IMR-90 (cell line): ENCODE measurements around the gene AMBRA1. TPM values are rescaled to one million over a fixed set of nuclear protein-coding genes. Genes with fewer than 3 reads are reported as not detected.

ENCODE experiments used
- ATAC-seq: fragments of 200-7000 bp; cut with Tn5 transposase; 2 replicates; pipeline ENCODE4 v1.9.1; 2020; ENCODE audit warnings: low read depth, mild to moderate bottlenecking, moderate library complexity
- BruUV-seq: library from RNA; stranded (reverse); fragments of 400-500 nt; replicated peaks from 2 replicates; lab custom pipeline; 2021; lab: Mats Ljungman, UMichigan
- CTCF ChIA-PET: fragments of 300-600 bp; formaldehyde crosslinking; extraction: SDS; loops from one replicate; lab custom pipeline; 2021; ENCODE audit warnings: antibody characterized with exemption; lab: Yijun Ruan, JAX
- POLR2A ChIA-PET: fragments of 300-600 bp; sonication (Branson Sonifier 250); formaldehyde crosslinking; loops from one replicate; lab custom pipeline; 2022; ENCODE audit warnings: antibody characterized with exemption; ENCODE audit not compliant: unreplicated experiment; lab: Charles Lee
- DNase-seq: peaks from one replicate; pipeline ENCODE4 v3.0.0; 2013
- H2AFZ ChIP-seq: replicated peaks from 2 replicates; pipeline ENCODE3; 2013; ENCODE audit warnings: low read length, mild to moderate bottlenecking; ENCODE audit not compliant: poor library complexity
- H2AK5ac ChIP-seq: 2 replicates; pipeline ENCODE4 v1.6.1; 2013; ENCODE audit warnings: low read depth, low read length, inconsistent platforms
- H2AK9ac ChIP-seq: replicated peaks from 2 replicates; pipeline ENCODE3; 2013; ENCODE audit warnings: mild to moderate bottlenecking, low read depth, low read length, moderate library complexity; ENCODE audit not compliant: poor library complexity
- H2BK120ac ChIP-seq: 2 replicates; pipeline ENCODE4 v1.6.1; 2013; ENCODE audit warnings: low read depth, low read length, inconsistent platforms
- H2BK15ac ChIP-seq: 3 replicates; pipeline ENCODE4 v1.6.1; 2013; ENCODE audit warnings: low read depth, low read length, inconsistent platforms
- H2BK20ac ChIP-seq: 2 replicates; pipeline ENCODE4 v1.6.1; 2013; ENCODE audit warnings: low read depth, mild to moderate bottlenecking, inconsistent platforms, low read length, moderate library complexity
- H2BK5ac ChIP-seq: 2 replicates; pipeline ENCODE4 v1.6.1; 2013; ENCODE audit warnings: mild to moderate bottlenecking, low read depth, low read length, inconsistent platforms; ENCODE audit not compliant: poor library complexity, severe bottlenecking
- H3K14ac ChIP-seq: replicated peaks from 2 replicates; pipeline ENCODE4 v1.6.1; 2013; ENCODE audit warnings: low read depth, low read length, inconsistent platforms
- H3K18ac ChIP-seq: 2 replicates; pipeline ENCODE4 v1.6.1; 2013; ENCODE audit warnings: low read depth, low read length, control low read depth
- H3K23ac ChIP-seq: 2 replicates; pipeline ENCODE4 v1.6.1; 2013; ENCODE audit warnings: low read depth, low read length, inconsistent platforms
- H3K27ac ChIP-seq: 2 replicates; pipeline ENCODE4 v1.5.1; 2013; ENCODE audit warnings: mild to moderate bottlenecking, control low read depth, low read length; ENCODE audit not compliant: insufficient read depth
- H3K27me3 ChIP-seq: 2 replicates; pipeline ENCODE4 v1.6.1; 2013; ENCODE audit warnings: low read length; ENCODE audit not compliant: control insufficient read depth, insufficient read depth
- H3K36me3 ChIP-seq: 2 replicates; pipeline ENCODE4 v1.6.1; 2013; ENCODE audit warnings: low read length, mixed read lengths; ENCODE audit not compliant: control insufficient read depth, insufficient read depth
- H3K4ac ChIP-seq: 2 replicates; pipeline ENCODE4 v1.6.1; 2013; ENCODE audit warnings: low read depth, low read length, inconsistent platforms
- H3K4me1 ChIP-seq: 2 replicates; pipeline ENCODE4 v1.6.1; 2013; ENCODE audit warnings: low read length, mixed read lengths; ENCODE audit not compliant: control insufficient read depth, insufficient read depth
- H3K4me2 ChIP-seq: 2 replicates; pipeline ENCODE4 v1.6.1; 2013; ENCODE audit warnings: low read depth, mild to moderate bottlenecking, control low read depth, low read length, moderate library complexity
- H3K4me3 ChIP-seq: 2 replicates; pipeline ENCODE4 v1.5.1; 2013; ENCODE audit warnings: low read depth, mild to moderate bottlenecking, control low read depth, low read length, moderate library complexity; ENCODE audit not compliant: insufficient read depth
- H3K56ac ChIP-seq: 2 replicates; pipeline ENCODE4 v1.6.1; 2013; ENCODE audit warnings: low read length, inconsistent platforms; ENCODE audit not compliant: insufficient read depth; ENCODE audit errors: extremely low read depth
- H3K79me1 ChIP-seq, 2 experiments: 2 replicates each; pipeline ENCODE4 v1.6.1; 2013; ENCODE audit warnings: low read length in 2 of 2, inconsistent platforms in 1 of 2, low read depth in 1 of 2
- H3K9ac ChIP-seq: 2 replicates; pipeline ENCODE4 v1.6.1; 2013; ENCODE audit warnings: low read depth, low read length, control low read depth
- H3K9me1 ChIP-seq: 2 replicates; pipeline ENCODE4 v1.6.1; 2013; ENCODE audit warnings: low read length, inconsistent platforms; ENCODE audit not compliant: insufficient read depth
- H3K9me3 ChIP-seq: 2 replicates; pipeline ENCODE4 v1.6.1; 2013; ENCODE audit warnings: low read length; ENCODE audit not compliant: control insufficient read depth, insufficient read depth
- H4K20me1 ChIP-seq: 2 replicates; pipeline ENCODE4 v1.6.1; 2013; ENCODE audit warnings: low read length, inconsistent platforms; ENCODE audit not compliant: insufficient read depth
- H4K5ac ChIP-seq: 2 replicates; pipeline ENCODE4 v1.6.1; 2013; ENCODE audit warnings: mild to moderate bottlenecking, low read depth, low read length, control low read depth
- H4K8ac ChIP-seq, 2 experiments: 2 replicates each; pipeline ENCODE4 v1.6.1; 2013; ENCODE audit warnings: low read depth in 2 of 2, low read length in 2 of 2, control low read depth in 1 of 2, inconsistent platforms in 1 of 2
- H4K91ac ChIP-seq: 2 replicates; pipeline ENCODE4 v1.6.1; 2013; ENCODE audit warnings: low read depth, low read length, inconsistent platforms; ENCODE audit not compliant: insufficient read depth
- BHLHE40 ChIP-seq: fragments of 150-350 bp; IDR thresholded peaks from 2 replicates; pipeline ENCODE4 v1.6.1; 2016; ENCODE audit warnings: mild to moderate bottlenecking, low read depth, low read length
- CEBPB ChIP-seq: IDR thresholded peaks from 2 replicates; pipeline ENCODE4 v1.6.1; 2012; ENCODE audit warnings: low read depth, low read length, improper control_type of control experiment
- POLR2A ChIP-seq: IDR thresholded peaks from 2 replicates; pipeline ENCODE4 v1.6.1; 2012; ENCODE audit warnings: mild to moderate bottlenecking, low read depth, low read length
- RFX5 ChIP-seq: IDR thresholded peaks from 2 replicates; pipeline ENCODE4 v1.8.0; 2012; ENCODE audit warnings: low read depth, mild to moderate bottlenecking, low read length, moderate library complexity
- WGBS, 2 experiments: methylation state at CpG; one replicate each; pipeline versions ENCODE4 v1.1.5 to v1.1.7; 2013; ENCODE audit warnings: missing lambda C conversion rate in 2 of 2; ENCODE audit not compliant: insufficient read length in 1 of 2; ENCODE audit errors: extremely low coverage in 2 of 2; 5-methylcytosine and 5-hydroxymethylcytosine counted together
- dilution Hi-C: fragments of 300-500 bp; cut with HindIII; formaldehyde crosslinking; loops from one replicate; pipeline ENCODE4 v1.14.3; 2018; ENCODE audit warnings: low sequenced_read_pairs; ENCODE audit not compliant: unreplicated experiment
- in situ Hi-C: fragments of 300-500 bp; cut with MboI; formaldehyde crosslinking; loops from 3 replicates; pipeline ENCODE4 v1.14.3; 2019; ENCODE audit warnings: low sequenced_read_pairs, inconsistent platforms, mixed read lengths
- intact Hi-C: fragments of 100-400 bp; cut with micrococcal nuclease; formaldehyde crosslinking; loops from 2 replicates; pipeline ENCODE4 v1.10.0; 2022
- polyA plus RNA-seq, 3 experiments: library from polyadenylated mRNA; depleted of rRNA; stranded (reverse); fragments of >200 nt; gene quantifications; 2 replicates each; pipeline ENCODE4 v1.2.3, GENCODE V29; 2012; ENCODE audit warnings: low replicate concordance in 1 of 3
- total RNA-seq: library from RNA; depleted of rRNA; stranded (reverse); fragments of >200 nt; gene quantifications from 2 replicates; pipeline ENCODE4 v1.2.3, GENCODE V29; 2012
- TF ChIP-seq, protein P1 (sequence below): fragments of 150-350 bp; IDR thresholded peaks from 2 replicates; pipeline ENCODE4 v1.6.1; 2016; ENCODE audit warnings: low read depth, mild to moderate bottlenecking, low read length, moderate library complexity, borderline replicate concordance

Gene AMBRA1
- total and polyA plus RNA-seq, 2 of the 4 experiments (the other 2 are of a cell fraction) = 9.4 to 18.3 TPM

DNA sequence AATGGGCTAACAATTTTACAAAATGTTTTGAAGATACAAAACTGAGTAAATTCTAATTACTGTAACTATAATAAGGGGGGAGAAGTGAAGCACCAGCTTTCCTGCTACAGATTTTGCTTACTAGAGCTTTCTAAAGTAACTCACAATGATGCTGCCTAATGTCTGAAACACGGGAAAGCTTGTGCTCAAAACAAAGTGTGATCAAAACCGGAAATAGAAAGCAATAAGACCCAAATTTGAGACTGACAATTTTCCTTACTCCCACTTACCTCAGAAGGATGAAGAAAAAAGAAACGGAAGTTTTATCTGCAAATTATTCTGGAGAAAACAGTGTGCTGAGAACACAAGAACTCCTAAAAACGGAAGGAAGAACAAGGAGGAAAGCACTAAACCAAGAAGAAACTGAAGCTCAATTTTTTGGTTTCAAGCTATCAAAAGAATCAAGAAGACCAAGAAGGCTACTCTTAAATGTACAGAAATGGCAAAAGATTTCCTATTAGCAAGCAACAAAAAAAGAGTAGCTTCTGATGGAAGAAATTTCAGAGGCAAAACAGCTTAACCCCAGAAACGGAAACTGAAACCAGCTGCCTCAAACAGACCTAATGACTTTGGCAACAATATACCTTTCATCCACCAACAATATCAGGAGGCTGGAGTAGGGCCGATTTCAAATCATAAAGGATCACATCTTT is 33.4 kb downstream of the AMBRA1 start (continued):
- no peak for TF ChIP-seq POLR2A
- TF ChIP-seq RFX5 = no peak

DNA sequence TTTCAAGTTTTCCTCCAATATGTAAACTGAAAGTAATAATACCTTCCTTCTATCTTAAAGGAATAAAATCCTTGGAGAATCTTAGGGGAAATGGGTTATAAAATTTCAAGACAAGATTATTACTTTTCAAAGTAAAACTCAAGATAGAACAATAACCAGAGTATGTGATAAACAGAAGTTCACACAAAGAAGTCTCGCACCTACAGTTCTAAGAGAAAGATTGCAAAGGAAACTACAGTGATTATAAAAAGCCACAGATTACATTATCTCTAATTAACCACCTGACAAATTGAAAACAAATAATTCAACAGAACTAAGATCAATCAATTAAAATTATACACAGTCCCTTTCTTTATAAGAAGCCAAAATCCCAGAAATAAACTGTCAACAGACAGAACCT is 34.0 kb downstream of the AMBRA1 start:
- Histone ChIP-seq H3K27me3 (no peaks in the 10 kb centered on the region), H2BK120ac (no peak overlapping the region), H3K4me1 (peaks cover 12% of the 10 kb centered on the region), H3K4me3 (no peak overlapping the region), H3K79me1 (peaks cover 41 to 72% of the 10 kb centered on the region in 2 experiments), H3K23ac (no peak overlapping the region), H4K91ac (no peak overlapping the region), H3K9me3 (no peaks in the 10 kb centered on the region), H3K9ac (no peak overlapping the region), H4K20me1 (peaks cover 41% of the 10 kb centered on the region), H3K4me2 (no peak overlapping the region), H3K36me3 (no peaks in the 10 kb centered on the region), H2AK5ac (no peak overlapping the region), H2AK9ac (no peak overlapping the region), H3K14ac (no peak overlapping the region), H3K18ac (no peak overlapping the region), H3K4ac (no peak overlapping the region), H2BK15ac (no peak overlapping the region), H2BK5ac (no peak overlapping the region), H3K9me1 (peaks cover 17% of the 10 kb centered on the region), H3K27ac (no peak overlapping the region), H4K8ac (no peak overlapping the region), H2AFZ (no peak overlapping the region), H2BK20ac (no peak overlapping the region), H4K5ac (no peak overlapping the region), H3K56ac (no peak overlapping the region)
- ATAC-seq (no peak), DNase-seq (no peak)
- in situ Hi-C loops = no loop called here
- dilution Hi-C loops = no loop called here
- no CpG with 5 or more reads among the region's 1 CpG for WGBS, 2 experiments
- no TSS peak for BruUV-seq
- intact Hi-C loops = no loop called here
- ChIA-PET CTCF (no interaction called here), POLR2A (no interaction called here)
- TF ChIP-seq, protein P1, sequence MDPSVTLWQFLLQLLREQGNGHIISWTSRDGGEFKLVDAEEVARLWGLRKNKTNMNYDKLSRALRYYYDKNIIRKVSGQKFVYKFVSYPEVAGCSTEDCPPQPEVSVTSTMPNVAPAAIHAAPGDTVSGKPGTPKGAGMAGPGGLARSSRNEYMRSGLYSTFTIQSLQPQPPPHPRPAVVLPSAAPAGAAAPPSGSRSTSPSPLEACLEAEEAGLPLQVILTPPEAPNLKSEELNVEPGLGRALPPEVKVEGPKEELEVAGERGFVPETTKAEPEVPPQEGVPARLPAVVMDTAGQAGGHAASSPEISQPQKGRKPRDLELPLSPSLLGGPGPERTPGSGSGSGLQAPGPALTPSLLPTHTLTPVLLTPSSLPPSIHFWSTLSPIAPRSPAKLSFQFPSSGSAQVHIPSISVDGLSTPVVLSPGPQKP = no peak
- TF ChIP-seq BHLHE40 = no peak
- no peak for TF ChIP-seq CEBPB
